ENCODE measurements around the gene DLG2.

- TF ChIP-seq POLR2A (IDR thresholded peaks at IDR 0.05; ENCODE audit: low read depth, low read length), result no peak
- TF ChIP-seq, protein P1, sequence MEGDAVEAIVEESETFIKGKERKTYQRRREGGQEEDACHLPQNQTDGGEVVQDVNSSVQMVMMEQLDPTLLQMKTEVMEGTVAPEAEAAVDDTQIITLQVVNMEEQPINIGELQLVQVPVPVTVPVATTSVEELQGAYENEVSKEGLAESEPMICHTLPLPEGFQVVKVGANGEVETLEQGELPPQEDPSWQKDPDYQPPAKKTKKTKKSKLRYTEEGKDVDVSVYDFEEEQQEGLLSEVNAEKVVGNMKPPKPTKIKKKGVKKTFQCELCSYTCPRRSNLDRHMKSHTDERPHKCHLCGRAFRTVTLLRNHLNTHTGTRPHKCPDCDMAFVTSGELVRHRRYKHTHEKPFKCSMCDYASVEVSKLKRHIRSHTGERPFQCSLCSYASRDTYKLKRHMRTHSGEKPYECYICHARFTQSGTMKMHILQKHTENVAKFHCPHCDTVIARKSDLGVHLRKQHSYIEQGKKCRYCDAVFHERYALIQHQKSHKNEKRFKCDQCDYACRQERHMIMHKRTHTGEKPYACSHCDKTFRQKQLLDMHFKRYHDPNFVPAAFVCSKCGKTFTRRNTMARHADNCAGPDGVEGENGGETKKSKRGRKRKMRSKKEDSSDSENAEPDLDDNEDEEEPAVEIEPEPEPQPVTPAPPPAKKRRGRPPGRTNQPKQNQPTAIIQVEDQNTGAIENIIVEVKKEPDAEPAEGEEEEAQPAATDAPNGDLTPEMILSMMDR (IDR thresholded peaks at IDR 0.05; ENCODE audit: extremely low read depth in 1 of 2, insufficient read depth in 1 of 2, low read depth in 1 of 2, low read length in 2 of 2), result peak in 1 of 2 donors; percentile 6
- TF ChIP-seq POLR2AphosphoS5 (IDR thresholded peaks at IDR 0.05; ENCODE audit: insufficient read depth, low read depth, low read length), result no peak
- TF ChIP-seq GATA2 (IDR thresholded peaks at IDR 0.05; ENCODE audit: insufficient read depth, insufficient read length, low read depth, low read length), result no peak
- no peak for TF ChIP-seq EZH2 (IDR thresholded peaks at IDR 0.05; ENCODE audit: borderline replicate concordance, low read depth, low read length, severe bottlenecking)
- no peak for TF ChIP-seq MAX (IDR thresholded peaks at IDR 0.05; ENCODE audit: insufficient read depth, insufficient read length)
- TF ChIP-seq MYC (IDR thresholded peaks at IDR 0.05; ENCODE audit: low read depth, low read length), result no peak
- TF ChIP-seq JUN (IDR thresholded peaks at IDR 0.05; ENCODE audit: borderline replicate concordance, insufficient read depth, insufficient read length, low read depth), result no peak
These were observed 1102.6 kb downstream of the DLG2 start for GRCh38 chr11:84524422-84525051.
